ENCODE data around the gene ANKRD13B.

The ANKRD13B gene

GRCh38 chr17:29623283-29623647 lies 30.3 kb downstream of the ANKRD13B start:
- ChIA-PET CTCF (interaction anchor here (0.6 to 1.4 kb wide), 4 partner anchors 14 to 68 kb away, joined by 3 to 6 read pairs (median 4); partner anchors contain the start of gene ANKRD13B), POLR2A (interaction anchor here (0.6 to 1.8 kb wide), 6 partner anchors 16 to 456 kb away, joined by 3 to 11 read pairs (median 6); partner anchors contain the start of gene ANKRD13B)
- H3K9me3 ChIP-seq (ENCODE audit: control insufficient read depth, insufficient read depth, low read depth, low read length): no peaks in the 10 kb centered on the region
- peak; percentile 53 for TF ChIP-seq ZNF335 (tag by site-specific recombination; conservative IDR thresholded peaks at IDR 0.05)
- no peak for TF ChIP-seq MEIS1 (CRISPR knock-in tag; IDR thresholded peaks at IDR 0.05; ENCODE audit: borderline replicate concordance)
- H3K27ac ChIP-seq (ENCODE audit: extremely low read depth, low read depth, low read length): peak overlapping the region; percentile 40; the same call in 1 of the 2 replicates
- H3K36me3 ChIP-seq (ENCODE audit: control insufficient read depth in 2 of 2, insufficient read depth in 1 of 2, low read length in 2 of 2): no peaks in the 10 kb centered on the region
- peak overlapping the region; percentile 75 for H3K4me3 ChIP-seq (ENCODE audit: low read depth, low read length)
- H3K4me1 ChIP-seq (ENCODE audit: control insufficient read depth, insufficient read depth, low read length): peaks cover 12% of the 10 kb centered on the region

- TF ChIP-seq ZFP37 (tag by site-specific recombination; IDR thresholded peaks at IDR 0.05): no peak
- no peak for TF ChIP-seq BCL11A (tag by site-specific recombination; IDR thresholded peaks at IDR 0.05; ENCODE audit: low read depth)
- ChIA-PET CTCF (interaction anchor here (0.5 to 1.5 kb wide), 7 partner anchors 9 to 506 kb away, joined by 3 to 8 read pairs (median 5); partner anchors contain the start of gene ANKRD13B), POLR2A (interaction anchor here (1.2 kb wide), 1 partner anchor 33 kb away, joined by 6 read pairs; no protein-coding TSS in a partner anchor)
- Histone ChIP-seq H3K4me3 (ENCODE audit: low read depth, low read length) (no peak overlapping the region), H3K4me1 (ENCODE audit: control insufficient read depth, insufficient read depth, low read length) (peaks cover 12% of the 10 kb centered on the region), H3K27ac (ENCODE audit: extremely low read depth, low read depth, low read length) (no peak overlapping the region), H3K36me3 (ENCODE audit: control insufficient read depth in 2 of 2, insufficient read depth in 1 of 2, low read length in 2 of 2) (no peaks in the 10 kb centered on the region), H3K9me3 (ENCODE audit: control insufficient read depth, insufficient read depth, low read depth, low read length) (no peaks in the 10 kb centered on the region)
Measured at GRCh38 chr17:29624586-29624985, 31.7 kb downstream of the ANKRD13B start.

GRCh38 chr17:29625037-29625750 lies 32.3 kb downstream of the ANKRD13B start:
- POLR2A ChIA-PET: interaction anchor here (1.2 kb wide), 1 partner anchor 34 kb away, joined by 6 read pairs; no protein-coding TSS in a partner anchor
- Histone ChIP-seq H3K27ac (ENCODE audit: extremely low read depth, low read depth, low read length) (no peak overlapping the region), H3K9me3 (ENCODE audit: control insufficient read depth, insufficient read depth, low read depth, low read length) (no peaks in the 10 kb centered on the region), H3K36me3 (ENCODE audit: control insufficient read depth in 2 of 2, insufficient read depth in 1 of 2, low read length in 2 of 2) (no peaks in the 10 kb centered on the region), H3K4me1 (ENCODE audit: control insufficient read depth, insufficient read depth, low read length) (peaks cover 10% of the 10 kb centered on the region), H3K4me3 (ENCODE audit: low read depth, low read length) (no peak overlapping the region)
- TF ChIP-seq YY2 (tag by site-specific recombination; IDR thresholded peaks at IDR 0.05) (no peak), KLF9 (tag by site-specific recombination; IDR thresholded peaks at IDR 0.05; ENCODE audit: low read depth) (0 out of 2 replicates have a peak, but pooled peaks have one; percentile 30), ZBTB6 (tag by site-specific recombination; IDR thresholded peaks at IDR 0.05) (peak; percentile 32; the same call in 1 of the 2 replicates), ZBTB10 (tag by site-specific recombination; IDR thresholded peaks at IDR 0.05) (no peak), ZNF404 (tag by site-specific recombination; IDR thresholded peaks at IDR 0.05) (no peak), ZNF184 (tag by site-specific recombination; IDR thresholded peaks at IDR 0.05) (no peak), ZBTB17 (tag by site-specific recombination; IDR thresholded peaks at IDR 0.05) (peak; percentile 73), CTCF (tag by site-specific recombination; IDR thresholded peaks at IDR 0.05) (peak; percentile 36; the same call in 1 of the 2 replicates), GLIS1 (tag by site-specific recombination; IDR thresholded peaks at IDR 0.05) (no peak), TCF7L2 (IDR thresholded peaks at IDR 0.05; ENCODE audit: borderline replicate concordance, low read depth, low read length) (no peak), IKZF3 (tag by site-specific recombination; IDR thresholded peaks at IDR 0.05) (0 out of 2 replicates have a peak, but pooled peaks have one; percentile 20), SP2 (tag by site-specific recombination; IDR thresholded peaks at IDR 0.05) (peak; percentile 43), ZNF449 (tag by site-specific recombination; IDR thresholded peaks at IDR 0.05) (0 out of 2 replicates have a peak, but pooled peaks have one; percentile 31), ZNF362 (tag by site-specific recombination; IDR thresholded peaks at IDR 0.05) (peak; percentile 50; the same call in 1 of the 2 replicates), GFI1B (tag by site-specific recombination; IDR thresholded peaks at IDR 0.05) (no peak)
- CTCF ChIA-PET: interaction anchor here (1.0 to 1.5 kb wide), 5 partner anchors 10 to 306 kb away, joined by 3 to 8 read pairs (median 5); no protein-coding TSS in a partner anchor
